ENCODE results near the gene EZR. TPM values are rescaled to one million over a fixed set of nuclear protein-coding genes. Genes with fewer than 3 reads are reported as not detected.

The EZR gene
- total RNA-seq, 4 donors from 2014 or later = 88.0 to 190 (median 177) TPM

GRCh38 chr6:158853880-158854213 is 34.7 kb upstream of the EZR start:
- no peak for ATAC-seq
- Histone ChIP-seq H3K27me3 (no peaks in the 10 kb centered on the region), H3K9me3 (no peaks in the 10 kb centered on the region), H3K27ac (peak overlapping the region in 3 of 4 donors; percentile 38 to 81 (median 68)), H3K36me3 (no peaks in the 10 kb centered on the region), H3K4me1 (peaks cover 4 to 56% (median 23%) of the 10 kb centered on the region in 3 donors), H3K4me3 (no peak overlapping the region)
- WGBS, 2 donors (ENCODE audit: low coverage in 1 of 2) = 73 to 100% methylated on average over 1 to 3 of the region's 6 CpGs
- TF ChIP-seq CTCF (IDR thresholded peaks at IDR 0.05) (no peak), POLR2A (IDR thresholded peaks at IDR 0.05) (no peak), POLR2AphosphoS5 (IDR thresholded peaks at IDR 0.05) (no peak), EP300 (IDR thresholded peaks at IDR 0.05) (no peak)

GRCh38 chr6:158853072-158853879 is 34.1 kb upstream of the EZR start:
- no peak for TF ChIP-seq POLR2AphosphoS5 (IDR thresholded peaks at IDR 0.05)
- TF ChIP-seq POLR2A (IDR thresholded peaks at IDR 0.05) = no peak
- TF ChIP-seq CTCF (IDR thresholded peaks at IDR 0.05) = no peak
- no peak for TF ChIP-seq EP300 (IDR thresholded peaks at IDR 0.05)
- 66 to 75% methylated on average over 8 to 10 of the region's 13 CpGs for WGBS, 2 donors (ENCODE audit: low coverage in 1 of 2)
- Histone ChIP-seq H3K36me3 (no peaks in the 10 kb centered on the region), H3K27me3 (no peaks in the 10 kb centered on the region), H3K4me3 (no peak overlapping the region), H3K4me1 (peaks cover 4 to 56% (median 23%) of the 10 kb centered on the region in 3 donors), H3K27ac (peak overlapping the region in 3 of 4 donors; percentile 38 to 81 (median 68)), H3K9me3 (no peaks in the 10 kb centered on the region)
- ATAC-seq = peak; percentile 65

- 82 to 84% methylated on average over 6 of the region's 11 CpGs for WGBS, 2 donors (ENCODE audit: low coverage in 1 of 2)
- Histone ChIP-seq H3K27me3 (no peaks in the 10 kb centered on the region), H3K36me3 (no peaks in the 10 kb centered on the region), H3K4me3 (no peak overlapping the region), H3K27ac (peak overlapping the region in 3 of 4 donors; percentile 38 to 81 (median 68)), H3K4me1 (peaks cover 4 to 56% (median 23%) of the 10 kb centered on the region in 3 donors), H3K9me3 (no peaks in the 10 kb centered on the region)
- TF ChIP-seq EP300 (IDR thresholded peaks at IDR 0.05) (no peak), POLR2A (IDR thresholded peaks at IDR 0.05) (no peak), CTCF (IDR thresholded peaks at IDR 0.05) (no peak), POLR2AphosphoS5 (IDR thresholded peaks at IDR 0.05) (no peak)
- ATAC-seq = no peak
Observed at GRCh38 chr6:158852312-158853071, 33.3 kb upstream of the EZR start.

- ATAC-seq = no peak
- no peak for TF ChIP-seq POLR2A (IDR thresholded peaks at IDR 0.05)
- TF ChIP-seq POLR2AphosphoS5 (IDR thresholded peaks at IDR 0.05) = no peak
- no peak for TF ChIP-seq CTCF (IDR thresholded peaks at IDR 0.05)
Observed at GRCh38 chr6:158850807-158851115, 31.6 kb upstream of the EZR start.

More at GRCh38 chr6:158850807-158851115, 31.6 kb upstream of the EZR start:
- no peak overlapping the region for H3K4me3 ChIP-seq
- H3K9me3 ChIP-seq = no peaks in the 10 kb centered on the region
- no peaks in the 10 kb centered on the region for H3K36me3 ChIP-seq
- peak overlapping the region in 3 of 4 donors; percentile 71 to 81 (median 80) for H3K27ac ChIP-seq
- no peaks in the 10 kb centered on the region for H3K27me3 ChIP-seq
- H3K4me1 ChIP-seq = peaks cover 4 to 47% (median 23%) of the 10 kb centered on the region in 3 donors
